ENCODE measurements around the gene PACSIN2. TPM values are rescaled to one million over a fixed set of nuclear protein-coding genes. Genes with fewer than 3 reads are reported as not detected.
A peak's percentile ranks its signal among the peaks of the same experiment; 100 is the strongest.
"Not testable (repeated sequence)": the region's sequence is repeated elsewhere in the genome, so short reads cannot be mapped to it uniquely, and the experiment has no call there.

The PACSIN2 gene
- total RNA-seq, 1 donor from 2014 or later: 56.6 TPM

DNA sequence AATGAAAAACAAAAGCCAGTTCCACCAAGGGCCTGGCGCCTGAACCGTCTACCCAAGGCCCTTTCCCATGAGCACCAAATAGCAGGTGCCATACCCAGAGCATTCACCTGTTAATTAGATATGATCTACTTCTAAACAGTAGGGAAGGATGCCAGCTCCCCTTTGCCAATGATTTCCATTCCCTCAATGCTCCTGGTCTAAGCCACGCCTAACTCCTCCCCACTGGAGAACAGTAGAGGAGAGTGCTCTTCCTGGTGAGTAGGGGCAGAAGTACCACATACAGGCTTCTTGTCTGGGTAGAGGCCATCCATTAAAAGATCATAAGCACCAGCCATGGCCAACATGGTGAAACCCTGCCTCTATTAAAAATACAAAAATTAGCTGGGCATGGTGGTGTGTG lies 40.7 kb downstream of the PACSIN2 start:
- H3K4me3 Mint-ChIP-seq: no peak overlapping the region
- H3K36me3 Mint-ChIP-seq: peaks cover 17% of the 10 kb centered on the region
- no peak for DNase-seq (ENCODE audit: low spot score in 2 of 2, unreplicated experiment in 2 of 2)
- TF ChIP-seq, protein P1, sequence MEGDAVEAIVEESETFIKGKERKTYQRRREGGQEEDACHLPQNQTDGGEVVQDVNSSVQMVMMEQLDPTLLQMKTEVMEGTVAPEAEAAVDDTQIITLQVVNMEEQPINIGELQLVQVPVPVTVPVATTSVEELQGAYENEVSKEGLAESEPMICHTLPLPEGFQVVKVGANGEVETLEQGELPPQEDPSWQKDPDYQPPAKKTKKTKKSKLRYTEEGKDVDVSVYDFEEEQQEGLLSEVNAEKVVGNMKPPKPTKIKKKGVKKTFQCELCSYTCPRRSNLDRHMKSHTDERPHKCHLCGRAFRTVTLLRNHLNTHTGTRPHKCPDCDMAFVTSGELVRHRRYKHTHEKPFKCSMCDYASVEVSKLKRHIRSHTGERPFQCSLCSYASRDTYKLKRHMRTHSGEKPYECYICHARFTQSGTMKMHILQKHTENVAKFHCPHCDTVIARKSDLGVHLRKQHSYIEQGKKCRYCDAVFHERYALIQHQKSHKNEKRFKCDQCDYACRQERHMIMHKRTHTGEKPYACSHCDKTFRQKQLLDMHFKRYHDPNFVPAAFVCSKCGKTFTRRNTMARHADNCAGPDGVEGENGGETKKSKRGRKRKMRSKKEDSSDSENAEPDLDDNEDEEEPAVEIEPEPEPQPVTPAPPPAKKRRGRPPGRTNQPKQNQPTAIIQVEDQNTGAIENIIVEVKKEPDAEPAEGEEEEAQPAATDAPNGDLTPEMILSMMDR (IDR thresholded peaks at IDR 0.05; ENCODE audit: unreplicated experiment): no peak
- peaks cover 42% of the 10 kb centered on the region for H3K4me1 Mint-ChIP-seq
- H3K9me3 Mint-ChIP-seq: peaks cover 3% of the 10 kb centered on the region
- H3K27me3 Mint-ChIP-seq (ENCODE audit: low read depth): no peaks in the 10 kb centered on the region
- no peak overlapping the region for H3K27ac Mint-ChIP-seq

DNA sequence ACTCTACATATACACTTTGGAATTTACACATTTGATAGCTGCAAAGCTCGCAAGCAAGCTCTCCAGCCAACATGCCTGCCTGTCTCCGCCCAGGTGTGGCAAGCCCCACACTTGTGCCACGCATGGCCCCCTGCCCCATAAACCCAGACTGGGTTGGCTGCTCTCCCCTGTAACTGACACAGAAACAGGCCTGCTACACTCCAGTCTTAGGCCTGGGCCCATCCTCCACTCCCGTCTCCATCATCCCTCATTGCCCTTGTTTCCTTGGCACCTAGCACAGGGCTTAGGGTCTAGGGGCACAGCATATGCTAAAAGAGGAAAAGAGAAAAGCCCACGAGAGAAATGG lies 41.4 kb downstream of the PACSIN2 start:
- Mint-ChIP-seq H3K27ac (peak overlapping the region; percentile 56), H3K4me3 (no peak overlapping the region), H3K9me3 (peaks cover 3% of the 10 kb centered on the region), H3K36me3 (peaks cover 17% of the 10 kb centered on the region), H3K4me1 (peaks cover 36% of the 10 kb centered on the region), H3K27me3 (ENCODE audit: low read depth) (no peaks in the 10 kb centered on the region)
- no peak for DNase-seq (ENCODE audit: low spot score in 2 of 2, unreplicated experiment in 2 of 2)
- TF ChIP-seq, protein P1 (IDR thresholded peaks at IDR 0.05; ENCODE audit: unreplicated experiment): no peak

DNA sequence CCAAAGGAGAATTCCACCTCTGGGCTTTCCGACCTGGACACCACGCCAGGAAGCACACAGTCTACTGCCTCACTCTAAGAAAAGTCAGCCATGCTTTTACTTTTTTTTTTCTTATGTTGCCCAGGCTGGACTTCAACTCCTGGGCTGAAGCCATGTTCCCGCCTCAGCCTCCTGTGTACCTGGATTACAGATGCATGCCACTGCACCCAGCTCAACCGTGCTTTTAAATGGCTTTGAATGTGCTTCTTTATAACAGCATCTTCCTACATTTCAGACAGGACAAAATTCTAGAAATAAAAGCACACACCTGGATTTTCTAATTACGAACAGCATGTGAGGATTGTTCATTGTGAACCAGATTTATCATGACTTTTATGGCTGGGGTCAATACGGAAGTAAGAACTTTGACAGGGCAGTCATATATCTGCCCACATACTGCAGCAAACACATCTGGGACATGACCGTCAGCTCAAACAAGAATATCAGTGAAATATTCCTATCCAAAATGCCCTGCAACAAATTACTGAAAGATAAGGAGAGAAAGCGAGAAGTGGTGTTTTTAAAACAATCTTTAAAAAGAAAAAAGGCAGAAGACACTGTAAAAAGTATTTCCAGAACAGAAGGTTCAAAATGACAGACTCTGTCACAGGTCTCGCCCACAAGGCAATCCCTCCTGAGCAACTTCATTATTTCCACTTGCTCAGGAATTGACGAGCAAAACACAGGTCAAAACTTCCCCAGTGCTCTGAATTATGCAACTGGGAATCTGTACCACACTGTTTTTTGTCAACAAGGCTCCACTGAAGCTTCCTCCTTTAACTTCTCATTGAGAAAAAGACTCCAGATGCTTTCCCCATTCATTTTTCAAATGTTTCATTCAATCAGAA lies 42.1 kb downstream of the PACSIN2 start:
- Mint-ChIP-seq H3K36me3 (peaks cover 23% of the 10 kb centered on the region), H3K27ac (peak overlapping the region; percentile 56), H3K9me3 (peaks cover 3% of the 10 kb centered on the region), H3K4me3 (no peak overlapping the region), H3K4me1 (peaks cover 30% of the 10 kb centered on the region), H3K27me3 (ENCODE audit: low read depth) (no peaks in the 10 kb centered on the region)
- no peak for DNase-seq (ENCODE audit: low spot score in 2 of 2, unreplicated experiment in 2 of 2)
- TF ChIP-seq, protein P1 (IDR thresholded peaks at IDR 0.05; ENCODE audit: unreplicated experiment): no peak

DNA sequence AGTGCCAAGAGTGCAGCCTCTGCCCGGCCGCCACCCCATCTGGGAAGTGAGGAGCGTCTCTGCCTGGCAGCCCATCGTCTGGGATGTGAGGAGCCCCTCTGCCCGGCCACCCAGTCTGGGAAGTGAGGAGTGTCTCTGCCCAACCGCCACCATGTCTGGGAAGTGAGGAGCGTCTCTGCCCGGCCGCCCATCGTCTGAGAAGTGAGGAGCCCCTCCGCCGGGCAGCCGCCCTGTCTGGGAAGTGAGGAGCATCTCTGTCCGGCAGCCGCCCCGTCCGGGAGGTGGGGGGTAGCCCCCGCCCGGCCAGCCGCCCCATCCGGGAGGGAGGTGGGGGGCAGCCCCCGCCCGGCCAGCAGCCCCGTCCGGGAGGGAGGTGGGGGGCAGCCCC lies 43.5 kb downstream of the PACSIN2 start:
- H3K9me3 Mint-ChIP-seq; H3K4me3 Mint-ChIP-seq; DNase-seq (ENCODE audit: low spot score in 2 of 2, unreplicated experiment in 2 of 2); H3K27me3 Mint-ChIP-seq (ENCODE audit: low read depth); H3K27ac Mint-ChIP-seq: not testable (repeated sequence)
- Mint-ChIP-seq H3K36me3 (peaks cover 26% of the 10 kb centered on the region), H3K4me1 (peaks cover 32% of the 10 kb centered on the region)

DNA sequence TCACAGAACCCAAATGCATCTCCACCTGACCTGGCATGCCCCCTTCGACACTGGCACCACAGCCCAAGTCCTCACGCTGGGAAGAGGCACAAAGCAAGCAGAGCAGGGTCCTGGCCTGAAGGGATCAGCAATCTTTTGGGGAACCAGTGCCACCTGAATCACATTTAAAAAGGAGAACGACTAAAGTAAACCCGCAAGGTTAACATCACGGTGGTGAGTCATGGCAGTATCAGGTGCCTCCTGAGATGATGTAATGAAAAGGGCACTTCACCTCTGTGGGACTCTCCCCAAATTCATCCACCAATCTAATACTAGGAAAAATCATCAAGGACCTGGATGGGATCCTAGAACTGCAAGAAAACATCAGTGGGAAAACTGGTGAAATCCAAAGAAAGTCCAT lies 44.9 kb downstream of the PACSIN2 start:
- Mint-ChIP-seq H3K27ac (no peak overlapping the region), H3K9me3 (peaks cover 3% of the 10 kb centered on the region), H3K36me3 (peaks cover 28% of the 10 kb centered on the region), H3K4me1 (peaks cover 29% of the 10 kb centered on the region), H3K4me3 (no peak overlapping the region), H3K27me3 (ENCODE audit: low read depth) (no peaks in the 10 kb centered on the region)
- no peak for DNase-seq (ENCODE audit: low spot score in 2 of 2, unreplicated experiment in 2 of 2)
- TF ChIP-seq, protein P1 (IDR thresholded peaks at IDR 0.05; ENCODE audit: unreplicated experiment): no peak

DNA sequence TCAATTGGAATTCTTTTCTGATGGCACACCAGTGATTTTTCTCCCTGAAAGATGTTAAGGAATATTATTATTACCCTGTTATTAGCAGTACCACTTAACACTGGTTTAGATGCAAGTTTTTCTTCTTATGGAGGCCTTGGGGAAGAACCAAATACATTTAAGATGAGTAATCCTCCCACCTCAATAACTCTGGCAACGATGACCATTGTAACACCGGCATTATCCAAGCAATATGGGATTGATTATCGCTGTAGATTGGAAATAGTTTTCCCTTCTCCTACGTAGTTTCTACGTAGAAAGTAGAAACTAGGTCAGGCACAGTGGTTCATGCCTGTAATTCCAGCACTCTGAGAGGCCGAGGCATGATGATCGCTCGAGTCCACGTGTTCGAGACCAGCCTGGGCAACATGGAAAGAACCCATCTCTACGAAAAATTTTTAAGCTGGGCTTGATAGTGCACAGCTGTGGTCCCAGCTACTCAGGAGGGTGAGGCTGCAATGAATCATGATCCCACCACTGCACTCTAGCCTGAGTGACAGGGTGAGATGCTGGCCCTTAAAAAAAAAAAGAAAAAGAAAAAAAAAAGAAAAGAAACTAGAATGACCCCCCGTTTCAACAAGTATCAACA lies 45.5 kb downstream of the PACSIN2 start:
- H3K4me3 Mint-ChIP-seq: no peak overlapping the region
- H3K36me3 Mint-ChIP-seq: peaks cover 28% of the 10 kb centered on the region
- no peak overlapping the region for H3K27ac Mint-ChIP-seq
- peaks cover 31% of the 10 kb centered on the region for H3K4me1 Mint-ChIP-seq
- DNase-seq (ENCODE audit: low spot score in 2 of 2, unreplicated experiment in 2 of 2): no peak
- H3K27me3 Mint-ChIP-seq (ENCODE audit: low read depth): no peaks in the 10 kb centered on the region
- H3K9me3 Mint-ChIP-seq: peaks cover 3% of the 10 kb centered on the region
- TF ChIP-seq, protein P1 (IDR thresholded peaks at IDR 0.05; ENCODE audit: unreplicated experiment): no peak

Measured in mesothelial cell of epicardium (in vitro differentiated cells).